GM12892 (cell line): ENCODE data around the gene RACGAP1.

Experiments used
- POLR2A ChIP-seq: IDR thresholded peaks from 2 replicates; pipeline ENCODE4 v1.6.1; 2011; ENCODE audit warnings: low read depth, low read length, control low read depth
- POLR2AphosphoS5 ChIP-seq: IDR thresholded peaks from 2 replicates; pipeline ENCODE4 v1.6.1; 2011; ENCODE audit warnings: low read depth, low read length, control low read depth
- TAF1 ChIP-seq: IDR thresholded peaks from 2 replicates; pipeline ENCODE4 v1.6.1; 2011; ENCODE audit warnings: low read depth, mild to moderate bottlenecking, control low read depth, low read length, borderline replicate concordance

GRCh38 chr12:49961993-49962764 is 63.1 kb downstream of the RACGAP1 start:
- no peak for TF ChIP-seq POLR2A
- TF ChIP-seq POLR2AphosphoS5 = no peak
- TF ChIP-seq TAF1 = no peak
